Sigmoid colon (tissue), 7 donors: ENCODE measurements around the gene DPP3. TPM values are rescaled to one million over a fixed set of nuclear protein-coding genes. Genes with fewer than 3 reads are reported as not detected.

Experiments
- DNase-seq: peaks from one replicate; pipeline ENCODE4 v3.0.0-alpha.2; 2019
- H3K27ac ChIP-seq, 4 donors: fragments of 200-600 bp; sonication (generic); one replicate each; pipeline ENCODE4 v1.5.1; 2016 to 2019; ENCODE audit warnings: mild to moderate bottlenecking in 1 of 4
- H3K27me3 ChIP-seq, 3 donors: fragments of 200-600 bp; sonication (generic); one replicate each; pipeline ENCODE4 v1.5.1; 2019; ENCODE audit warnings: mild to moderate bottlenecking in 1 of 3
- H3K36me3 ChIP-seq, 4 donors: fragments of 200-600 bp; sonication (generic); one replicate each; pipeline ENCODE4 v1.5.1; 2016 to 2019
- H3K4me1 ChIP-seq, 4 donors: fragments of 200-600 bp; sonication (generic); one replicate each; pipeline ENCODE4 v1.5.1; 2017 to 2019
- H3K4me3 ChIP-seq, 4 donors: fragments of 200-600 bp; sonication (generic); one replicate each; pipeline ENCODE4 v1.5.1; 2017 to 2019; ENCODE audit warnings: mild to moderate bottlenecking in 2 of 4, moderate library complexity in 1 of 4
- H3K9me3 ChIP-seq, 4 donors: fragments of 200-600 bp in 3 of 4; sonication (generic) in 3 of 4; one replicate each; pipeline versions ENCODE4 v1.5.1 to v1.6.1; 2013 to 2019
- CTCF ChIP-seq, 4 experiments: fragments of 450-650 bp in 3 of 4; fragments of 200-600 bp in 1 of 4; IDR thresholded peaks; one replicate each; pipeline ENCODE4 v1.5.1; 2016 to 2019; ENCODE audit warnings: antibody characterized with exemption in 4 of 4, mild to moderate bottlenecking in 3 of 4, moderate library complexity in 2 of 4
- EP300 ChIP-seq, 4 donors: sonication (generic); formaldehyde crosslinking; IDR thresholded peaks; one replicate each; pipeline ENCODE4 v1.6.1; 2017; ENCODE audit warnings: antibody characterized with exemption in 4 of 4
- POLR2A ChIP-seq, 2 donors: fragments of 450-650 bp; IDR thresholded peaks; one replicate each; pipeline ENCODE4 v1.6.1; 2016; ENCODE audit warnings: antibody characterized with exemption in 2 of 2, mild to moderate bottlenecking in 2 of 2, moderate library complexity in 2 of 2
- POLR2AphosphoS5 ChIP-seq, 4 donors: sonication (generic); formaldehyde crosslinking; IDR thresholded peaks; one replicate each; pipeline ENCODE4 v1.6.1; 2017; ENCODE audit warnings: antibody characterized with exemption in 4 of 4
- WGBS, 2 donors: extraction: QIAGEN DNeasy Blood & Tissue Kit; methylation state at CpG; one replicate each; pipeline ENCODE4 v1.1.7; 2013; 5-methylcytosine and 5-hydroxymethylcytosine counted together
- intact Hi-C: fragments of 100-400 bp; cut with DNase I; formaldehyde crosslinking; loops from one replicate; pipeline ENCODE4 v1.15.1; 2023
- polyA plus RNA-seq, 3 donors: library from polyadenylated mRNA; stranded (reverse); fragments of 200-250 nt; gene quantifications; one replicate each; pipeline ENCODE4 v1.2.3, GENCODE V29; 2013
- total RNA-seq, 4 donors: library from RNA; depleted of rRNA; stranded (reverse); fragments of >200 nt; gene quantifications; one replicate each; pipeline ENCODE4 v1.1.0, GENCODE V29; 2016
- donor health status: healthy with polysubstance abuse.
- donor health status: Bipolar disorder and iron deficiency.
- donor health status: healthy.

DPP3 gene
- total and polyA plus RNA-seq, 7 donors, result 5.1 to 86.5 (median 15.5) TPM

GRCh38 chr11:66549696-66550095, 69.5 kb downstream of the DPP3 start:
- Histone ChIP-seq H3K36me3 (no peaks in the 10 kb centered on the region), H3K9me3 (no peaks in the 10 kb centered on the region), H3K27ac (no peak overlapping the region), H3K4me3 (no peak overlapping the region), H3K27me3 (no peaks in the 10 kb centered on the region), H3K4me1 (peaks cover 0 to 20% (median 16%) of the 10 kb centered on the region in 4 donors)
- WGBS, 2 donors, result 73 to 89% methylated on average over 3 of the region's 3 CpGs
- no peak for TF ChIP-seq POLR2A (IDR thresholded peaks at IDR 0.05)
- no peak for TF ChIP-seq EP300 (IDR thresholded peaks at IDR 0.05)
- TF ChIP-seq POLR2AphosphoS5 (IDR thresholded peaks at IDR 0.05), result no peak
- TF ChIP-seq CTCF (IDR thresholded peaks at IDR 0.05), result no peak
- intact Hi-C loops, result no loop called here
- DNase-seq, result no peak

GRCh38 chr11:66550887-66551286, 70.7 kb downstream of the DPP3 start:
- Histone ChIP-seq H3K4me3 (no peak overlapping the region), H3K36me3 (no peaks in the 10 kb centered on the region), H3K9me3 (no peaks in the 10 kb centered on the region), H3K4me1 (peaks cover 0 to 11% (median 7%) of the 10 kb centered on the region in 4 donors), H3K27ac (no peak overlapping the region), H3K27me3 (no peaks in the 10 kb centered on the region)
- intact Hi-C loops, result no loop called here
- WGBS, 2 donors, result 81 to 88% methylated on average over 4 of the region's 4 CpGs
- TF ChIP-seq POLR2A (IDR thresholded peaks at IDR 0.05), result no peak
- TF ChIP-seq EP300 (IDR thresholded peaks at IDR 0.05), result no peak
- no peak for TF ChIP-seq POLR2AphosphoS5 (IDR thresholded peaks at IDR 0.05)
- no peak for TF ChIP-seq CTCF (IDR thresholded peaks at IDR 0.05)
- DNase-seq, result no peak

- WGBS, 2 donors, result 84 to 85% methylated on average over 5 of the region's 5 CpGs
- TF ChIP-seq POLR2A (IDR thresholded peaks at IDR 0.05) (no peak), CTCF (IDR thresholded peaks at IDR 0.05) (no peak), EP300 (IDR thresholded peaks at IDR 0.05) (no peak), POLR2AphosphoS5 (IDR thresholded peaks at IDR 0.05) (no peak)
- H3K4me3 ChIP-seq, result no peak overlapping the region
These were observed 74.4 kb downstream of the DPP3 start for GRCh38 chr11:66554602-66555001.

GRCh38 chr11:66555416-66555815, 75.2 kb downstream of the DPP3 start:
- H3K36me3 ChIP-seq, result no peaks in the 10 kb centered on the region
- 62 to 70% methylated on average over 3 of the region's 3 CpGs for WGBS, 2 donors
- H3K9me3 ChIP-seq, result no peaks in the 10 kb centered on the region
- no peaks in the 10 kb centered on the region for H3K27me3 ChIP-seq
- no peak overlapping the region for H3K27ac ChIP-seq
- peaks cover 0 to 14% (median 10%) of the 10 kb centered on the region in 4 donors for H3K4me1 ChIP-seq
- DNase-seq, result no peak
- no peak for TF ChIP-seq CTCF (IDR thresholded peaks at IDR 0.05)
- no peak for TF ChIP-seq EP300 (IDR thresholded peaks at IDR 0.05)
- no peak for TF ChIP-seq POLR2A (IDR thresholded peaks at IDR 0.05)
- no peak for TF ChIP-seq POLR2AphosphoS5 (IDR thresholded peaks at IDR 0.05)
- intact Hi-C loops, result no loop called here
- no peak overlapping the region for H3K4me3 ChIP-seq

More at GRCh38 chr11:66554602-66555001, 74.4 kb downstream of the DPP3 start:
- peaks cover 0 to 13% (median 10%) of the 10 kb centered on the region in 4 donors for H3K4me1 ChIP-seq
- H3K36me3 ChIP-seq, result no peaks in the 10 kb centered on the region
- DNase-seq, result no peak
- no peak overlapping the region for H3K27ac ChIP-seq
- no peaks in the 10 kb centered on the region for H3K9me3 ChIP-seq
- intact Hi-C loops, result no loop called here
- no peaks in the 10 kb centered on the region for H3K27me3 ChIP-seq

GRCh38 chr11:66556086-66556485, 75.9 kb downstream of the DPP3 start:
- Histone ChIP-seq H3K27me3 (no peaks in the 10 kb centered on the region), H3K36me3 (no peaks in the 10 kb centered on the region), H3K27ac (no peak overlapping the region), H3K4me1 (peaks cover 0 to 14% (median 10%) of the 10 kb centered on the region in 4 donors), H3K4me3 (no peak overlapping the region), H3K9me3 (no peaks in the 10 kb centered on the region)
- DNase-seq, result no peak
- no peak for TF ChIP-seq POLR2AphosphoS5 (IDR thresholded peaks at IDR 0.05)
- intact Hi-C loops, result no loop called here
- 79 to 84% methylated on average over 7 of the region's 7 CpGs for WGBS, 2 donors
